ENCODE results near the gene RNF144A.
"Not testable (repeated sequence)": the region's sequence is repeated elsewhere in the genome, so short reads cannot be mapped to it uniquely, and the experiment has no call there.

Gene RNF144A

GRCh38 chr2:6930923-6931647 lies 13.9 kb downstream of the RNF144A start:
- DNase-seq = no peak

GRCh38 chr2:6931753-6932152 lies 14.5 kb downstream of the RNF144A start:
- no peak for DNase-seq

GRCh38 chr2:6932206-6932605 lies 15.0 kb downstream of the RNF144A start:
- DNase-seq = no peak

- DNase-seq = no peak
Observed at GRCh38 chr2:6932828-6933227, 15.6 kb downstream of the RNF144A start.

- DNase-seq = no peak
Observed at GRCh38 chr2:6933911-6934310, 16.7 kb downstream of the RNF144A start.

GRCh38 chr2:6934345-6934744 lies 17.1 kb downstream of the RNF144A start:
- DNase-seq = no peak

GRCh38 chr2:6934758-6935651 lies 17.8 kb downstream of the RNF144A start:
- peak in 1 of 14 donors; percentile 30 for DNase-seq

- DNase-seq = not testable (repeated sequence)
Observed at GRCh38 chr2:6935652-6936020, 18.4 kb downstream of the RNF144A start.

GRCh38 chr2:6937157-6937556 lies 19.9 kb downstream of the RNF144A start:
- peak in 1 of 14 donors; percentile 68 for DNase-seq

GRCh38 chr2:6937582-6937981 lies 20.4 kb downstream of the RNF144A start:
- DNase-seq = no peak

- DNase-seq = no peak
Observed at GRCh38 chr2:6939071-6939470, 21.9 kb downstream of the RNF144A start.

- DNase-seq = no peak
Observed at GRCh38 chr2:6940820-6941219, 23.6 kb downstream of the RNF144A start.

- DNase-seq = no peak
Observed at GRCh38 chr2:6941299-6942046, 24.3 kb downstream of the RNF144A start.

GRCh38 chr2:6942848-6943247 lies 25.6 kb downstream of the RNF144A start:
- DNase-seq = no peak

GRCh38 chr2:6943523-6943922 lies 26.3 kb downstream of the RNF144A start:
- no peak for DNase-seq

GRCh38 chr2:6943971-6944370 lies 26.8 kb downstream of the RNF144A start:
- DNase-seq = no peak

- DNase-seq = no peak
Observed at GRCh38 chr2:6944555-6944954, 27.3 kb downstream of the RNF144A start.

- DNase-seq = no peak
Observed at GRCh38 chr2:6945087-6945813, 28.0 kb downstream of the RNF144A start.

- no peak for DNase-seq
Observed at GRCh38 chr2:6945821-6946220, 28.6 kb downstream of the RNF144A start.

- no peak for DNase-seq
Observed at GRCh38 chr2:6946722-6947121, 29.5 kb downstream of the RNF144A start.

GRCh38 chr2:6947929-6948676 lies 30.9 kb downstream of the RNF144A start:
- DNase-seq = no peak
